Right atrium auricular region (tissue), 2 donors: ENCODE results near the gene PBX4. TPM values are rescaled to one million over a fixed set of nuclear protein-coding genes. Genes with fewer than 3 reads are reported as not detected.

Experiments used
- DNase-seq: peaks from one replicate; pipeline ENCODE4 v3.0.0-alpha.2; 2019; ENCODE audit warnings: low spot score
- H3K27ac ChIP-seq, 2 donors: fragments of 200-600 bp; sonication (generic); 1 replicate in 1 of 2; 2 replicates in 1 of 2; pipeline ENCODE4 v1.5.1; 2016 to 2019
- H3K27me3 ChIP-seq, 2 donors: fragments of 200-600 bp; sonication (generic); one replicate each; pipeline versions ENCODE4 v1.5.1 to v1.6.0; 2017 to 2019
- H3K36me3 ChIP-seq: fragments of 200-600 bp; sonication (generic); one replicate; pipeline ENCODE4 v1.5.1; 2016
- H3K4me1 ChIP-seq, 2 donors: fragments of 200-600 bp; sonication (generic); one replicate each; pipeline versions ENCODE4 v1.5.1 to v1.6.0; 2017 to 2019
- H3K4me3 ChIP-seq, 2 donors: fragments of 200-600 bp; sonication (generic); 1 replicate in 1 of 2; 2 replicates in 1 of 2; pipeline ENCODE4 v1.5.1; 2017 to 2019; ENCODE audit warnings: mild to moderate bottlenecking in 1 of 2, moderate library complexity in 1 of 2
- H3K9me3 ChIP-seq, 2 donors: fragments of 200-600 bp; sonication (generic); one replicate each; pipeline ENCODE4 v1.5.1; 2019
- total RNA-seq, 2 donors: library from RNA; depleted of rRNA; stranded (reverse); fragments of >200 nt; gene quantifications; one replicate each; pipeline ENCODE4 v1.1.0, GENCODE V29; 2016
- TF ChIP-seq, protein P1 (sequence below), 2 donors: fragments of 200-600 bp; sonication (generic); IDR thresholded peaks; one replicate each; pipeline ENCODE4 v1.5.1; 2019; ENCODE audit warnings: antibody characterized with exemption in 2 of 2

The PBX4 gene
- total RNA-seq, 2 donors from 2014 or later = not detected

DNA sequence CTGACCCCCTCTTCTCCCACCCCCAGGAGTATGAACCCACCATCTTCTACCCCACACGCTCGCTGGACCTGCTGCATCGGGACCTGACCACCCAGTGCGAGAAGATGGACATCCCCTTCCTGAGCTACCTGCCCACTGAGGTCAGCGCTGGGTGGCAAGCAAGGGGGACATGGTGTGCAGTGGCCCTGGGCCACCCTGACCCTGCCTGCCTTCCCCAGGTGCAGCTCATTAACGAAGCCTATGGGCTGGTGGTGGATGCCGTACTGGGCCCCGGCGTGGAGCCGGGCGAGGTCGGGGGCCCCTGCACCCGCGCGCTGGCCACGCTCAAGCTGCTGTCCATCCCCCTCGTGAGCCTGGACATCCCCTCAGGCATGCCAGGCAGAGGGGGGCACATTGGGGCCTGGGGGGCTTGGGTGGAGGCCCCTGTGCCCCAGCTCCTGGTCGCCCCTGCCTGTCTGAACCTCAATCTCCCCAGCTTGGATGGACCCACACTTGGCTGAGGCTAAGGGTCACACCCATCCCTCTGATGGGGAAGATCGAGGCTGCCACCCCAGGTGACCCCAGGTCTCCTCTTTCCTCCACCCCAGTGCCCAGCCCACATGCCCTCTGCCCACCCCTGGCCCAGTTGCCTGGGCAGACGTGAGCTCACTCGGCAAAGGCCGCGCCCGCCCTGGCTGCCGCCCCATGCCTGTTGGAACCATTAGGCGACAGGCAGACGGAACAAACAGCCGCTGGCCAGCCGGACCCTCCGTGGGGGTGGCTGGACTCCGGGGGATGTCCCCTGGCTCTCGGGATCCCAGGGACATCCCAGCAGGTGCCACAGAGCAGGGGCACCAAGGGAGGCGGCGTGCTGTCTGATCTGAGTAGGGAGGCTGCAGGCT is 82.9 kb downstream of the PBX4 start:
- Histone ChIP-seq H3K27me3 (peaks cover 4 to 5% of the 10 kb centered on the region in 2 donors), H3K36me3 (no peaks in the 10 kb centered on the region), H3K4me3 (no peak overlapping the region), H3K4me1 (peaks cover 0 to 38% of the 10 kb centered on the region in 2 donors), H3K9me3 (no peaks in the 10 kb centered on the region), H3K27ac (no peak overlapping the region)
- DNase-seq = no peak
- TF ChIP-seq, protein P1, sequence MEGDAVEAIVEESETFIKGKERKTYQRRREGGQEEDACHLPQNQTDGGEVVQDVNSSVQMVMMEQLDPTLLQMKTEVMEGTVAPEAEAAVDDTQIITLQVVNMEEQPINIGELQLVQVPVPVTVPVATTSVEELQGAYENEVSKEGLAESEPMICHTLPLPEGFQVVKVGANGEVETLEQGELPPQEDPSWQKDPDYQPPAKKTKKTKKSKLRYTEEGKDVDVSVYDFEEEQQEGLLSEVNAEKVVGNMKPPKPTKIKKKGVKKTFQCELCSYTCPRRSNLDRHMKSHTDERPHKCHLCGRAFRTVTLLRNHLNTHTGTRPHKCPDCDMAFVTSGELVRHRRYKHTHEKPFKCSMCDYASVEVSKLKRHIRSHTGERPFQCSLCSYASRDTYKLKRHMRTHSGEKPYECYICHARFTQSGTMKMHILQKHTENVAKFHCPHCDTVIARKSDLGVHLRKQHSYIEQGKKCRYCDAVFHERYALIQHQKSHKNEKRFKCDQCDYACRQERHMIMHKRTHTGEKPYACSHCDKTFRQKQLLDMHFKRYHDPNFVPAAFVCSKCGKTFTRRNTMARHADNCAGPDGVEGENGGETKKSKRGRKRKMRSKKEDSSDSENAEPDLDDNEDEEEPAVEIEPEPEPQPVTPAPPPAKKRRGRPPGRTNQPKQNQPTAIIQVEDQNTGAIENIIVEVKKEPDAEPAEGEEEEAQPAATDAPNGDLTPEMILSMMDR (IDR thresholded peaks at IDR 0.05) = no peak

DNA sequence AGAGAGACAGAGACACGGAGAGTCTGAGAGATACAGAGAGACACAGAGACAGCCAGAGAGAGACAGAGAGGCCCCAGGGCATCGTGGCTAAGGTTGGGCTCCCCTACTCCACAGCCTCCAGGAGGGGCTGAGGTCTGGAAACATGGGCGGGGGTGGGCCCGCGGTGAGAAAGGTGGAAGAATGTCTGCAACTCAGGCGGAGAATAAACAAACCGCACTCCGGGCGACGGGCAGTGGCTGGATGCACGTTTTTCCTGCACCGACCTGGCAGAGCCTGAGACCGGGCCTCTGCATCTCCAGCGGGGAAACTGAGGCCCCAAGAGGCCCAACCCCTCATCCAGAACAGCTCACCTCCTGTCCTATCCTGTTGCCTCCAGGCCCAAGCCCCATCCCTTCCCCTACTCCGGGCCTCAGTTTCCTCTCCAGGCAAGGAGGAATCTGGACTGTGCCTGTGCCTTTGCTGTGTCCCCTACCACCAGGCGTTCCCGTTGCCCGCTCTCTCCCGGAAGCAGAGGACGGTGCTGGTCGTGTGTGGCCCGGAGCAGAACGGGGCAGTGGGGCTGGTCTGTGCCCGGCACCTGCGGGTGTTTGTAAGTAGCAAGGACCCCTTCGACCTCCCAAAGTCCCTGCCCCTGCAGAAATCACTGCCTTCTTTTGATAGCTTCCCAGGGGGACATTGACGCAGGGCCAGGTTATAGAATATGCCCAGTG is 83.8 kb downstream of the PBX4 start:
- no peaks in the 10 kb centered on the region for H3K27me3 ChIP-seq
- H3K4me3 ChIP-seq = no peak overlapping the region
- H3K9me3 ChIP-seq = no peaks in the 10 kb centered on the region
- DNase-seq = no peak
- peaks cover 0 to 32% of the 10 kb centered on the region in 2 donors for H3K4me1 ChIP-seq
- no peak overlapping the region for H3K27ac ChIP-seq
- TF ChIP-seq, protein P1 (IDR thresholded peaks at IDR 0.05) = no peak
- no peaks in the 10 kb centered on the region for H3K36me3 ChIP-seq

DNA sequence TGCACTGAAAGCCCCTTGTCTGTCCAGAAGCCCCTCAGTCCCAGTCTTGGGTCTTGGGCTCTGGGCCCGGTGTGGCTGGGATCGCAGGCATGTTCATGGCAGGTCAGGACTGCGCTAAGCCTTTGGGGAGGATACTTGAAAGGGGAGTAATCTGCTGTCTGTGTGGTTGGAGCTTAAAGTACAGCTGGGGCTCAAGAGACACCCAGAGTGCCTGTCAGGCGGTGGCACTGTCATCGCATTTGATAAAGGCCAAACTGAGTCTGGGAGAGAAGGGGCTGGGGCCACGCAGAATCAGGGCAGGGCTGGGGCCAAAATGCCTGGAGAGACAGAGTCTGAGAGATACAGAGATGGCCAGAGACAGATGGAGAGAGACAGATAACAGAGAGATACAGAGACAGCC is 84.6 kb downstream of the PBX4 start:
- TF ChIP-seq, protein P1 (IDR thresholded peaks at IDR 0.05) = no peak
- Histone ChIP-seq H3K36me3 (no peaks in the 10 kb centered on the region), H3K4me1 (peaks cover 0 to 34% of the 10 kb centered on the region in 2 donors), H3K27ac (no peak overlapping the region), H3K4me3 (no peak overlapping the region), H3K27me3 (no peaks in the 10 kb centered on the region), H3K9me3 (no peaks in the 10 kb centered on the region)
- DNase-seq = no peak

GRCh38 chr19:19532806-19533701 is 85.4 kb downstream of the PBX4 start:
- no peak overlapping the region for H3K4me3 ChIP-seq
- H3K4me1 ChIP-seq = peaks cover 0 to 31% of the 10 kb centered on the region in 2 donors
- no peaks in the 10 kb centered on the region for H3K27me3 ChIP-seq
- H3K9me3 ChIP-seq = no peaks in the 10 kb centered on the region
- peaks cover 4% of the 10 kb centered on the region for H3K36me3 ChIP-seq
- TF ChIP-seq, protein P1 (IDR thresholded peaks at IDR 0.05) = no peak
- no peak for DNase-seq
- no peak overlapping the region for H3K27ac ChIP-seq

DNA sequence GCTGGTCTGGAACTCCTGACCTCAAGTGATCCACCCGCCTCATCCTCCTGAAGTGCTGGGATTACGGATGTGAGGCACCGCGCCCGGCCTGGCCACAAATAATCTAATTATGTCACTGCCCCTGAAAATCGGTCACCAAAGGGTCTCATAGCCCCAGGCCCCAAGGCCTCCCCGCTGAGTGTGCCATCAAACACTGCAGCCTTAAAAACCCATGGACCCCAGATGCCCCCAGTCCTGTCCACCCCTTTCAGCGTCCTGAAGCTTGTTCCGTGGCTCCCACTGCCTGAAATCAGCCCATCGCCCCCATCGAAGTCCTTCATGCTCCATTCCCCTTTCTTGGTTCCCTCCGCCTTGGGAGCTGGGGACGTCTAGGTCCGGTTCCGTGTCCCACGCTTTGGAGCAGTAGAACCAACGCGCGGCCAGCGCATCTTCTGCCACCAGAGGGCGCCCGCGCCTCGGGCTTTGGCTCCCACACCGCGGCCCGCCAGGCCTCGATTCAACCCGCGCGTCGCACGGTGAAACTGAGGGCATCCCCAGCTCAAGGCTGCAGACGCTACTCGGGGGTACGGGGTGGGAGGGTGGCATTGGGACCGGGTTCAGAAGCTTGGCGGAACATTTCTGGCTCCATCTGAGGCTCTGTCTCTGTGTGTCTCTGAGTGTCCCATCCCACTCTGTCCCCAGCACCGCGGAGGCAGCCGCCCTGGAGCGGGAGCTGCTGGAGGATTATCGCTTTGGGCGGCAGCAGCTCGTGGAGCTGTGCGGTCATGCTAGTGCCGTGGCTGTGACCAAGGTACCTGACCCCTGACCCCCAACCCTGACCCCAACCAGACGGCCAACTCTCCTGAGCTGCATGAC is 86.3 kb downstream of the PBX4 start:
- TF ChIP-seq, protein P1 (IDR thresholded peaks at IDR 0.05) = peak; percentile 94 to 99
- no peak overlapping the region for H3K27ac ChIP-seq
- peaks cover 13% of the 10 kb centered on the region for H3K36me3 ChIP-seq
- H3K27me3 ChIP-seq = no peaks in the 10 kb centered on the region
- DNase-seq = peak; percentile 78
- H3K4me1 ChIP-seq = peaks cover 0 to 22% of the 10 kb centered on the region in 2 donors
- H3K4me3 ChIP-seq = no peak overlapping the region
- H3K9me3 ChIP-seq = no peaks in the 10 kb centered on the region
